ENCODE data around the gene RAB13.

Gene RAB13

GRCh38 chr1:153959454-153959853 lies 26.7 kb downstream of the RAB13 start:
- no peaks in the 10 kb centered on the region for H4K20me1 ChIP-seq (ENCODE audit: low read depth, low read length)
- H3K36me3 ChIP-seq (ENCODE audit: low read length): no peaks in the 10 kb centered on the region
- H3K4me2 ChIP-seq (ENCODE audit: low read depth, low read length, poor library complexity, severe bottlenecking): peak overlapping the region; percentile 48
- peaks cover 60% of the 10 kb centered on the region for H3K79me2 ChIP-seq (ENCODE audit: insufficient read depth, low read length)
- no peak overlapping the region for H2AFZ ChIP-seq (ENCODE audit: low read depth, low read length, severe bottlenecking)
- H3F3A ChIP-seq (ENCODE audit: insufficient read depth): peaks cover 25% of the 10 kb centered on the region
- TF ChIP-seq CTCF (IDR thresholded peaks at IDR 0.05; ENCODE audit: insufficient read depth, low read length, poor library complexity, severe bottlenecking): no peak
- TF ChIP-seq EZH2phosphoT487 (conservative IDR thresholded peaks at IDR 0.05; ENCODE audit: low read length): no peak
- H3K9me3 ChIP-seq (ENCODE audit: insufficient read depth, low read length): no peaks in the 10 kb centered on the region
- H3K4me3 ChIP-seq (ENCODE audit: insufficient read depth, low read length, poor library complexity, severe bottlenecking): no peak overlapping the region
- no peaks in the 10 kb centered on the region for H3K9me2 ChIP-seq (replicated peaks; ENCODE audit: insufficient read depth, low read length)
- H3K27me3 ChIP-seq (ENCODE audit: low read length): no peaks in the 10 kb centered on the region
- no peak overlapping the region for H3K9ac ChIP-seq (ENCODE audit: low read length)
- no peak overlapping the region for H3K27ac ChIP-seq (ENCODE audit: low read depth, low read length)

- no peak overlapping the region for H2AFZ ChIP-seq (ENCODE audit: low read depth, low read length, severe bottlenecking)
- H3K27ac ChIP-seq (ENCODE audit: low read depth, low read length): no peak overlapping the region
- no peaks in the 10 kb centered on the region for H3K9me3 ChIP-seq (ENCODE audit: insufficient read depth, low read length)
- H3K79me2 ChIP-seq (ENCODE audit: insufficient read depth, low read length): peaks cover 60% of the 10 kb centered on the region
- H4K20me1 ChIP-seq (ENCODE audit: low read depth, low read length): no peaks in the 10 kb centered on the region
- TF ChIP-seq EZH2phosphoT487 (conservative IDR thresholded peaks at IDR 0.05; ENCODE audit: low read length) (no peak), CTCF (IDR thresholded peaks at IDR 0.05; ENCODE audit: insufficient read depth, low read length, poor library complexity, severe bottlenecking) (no peak)
- H3K4me3 ChIP-seq (ENCODE audit: insufficient read depth, low read length, poor library complexity, severe bottlenecking): no peak overlapping the region
- H3K9me2 ChIP-seq (replicated peaks; ENCODE audit: insufficient read depth, low read length): no peaks in the 10 kb centered on the region
- no peaks in the 10 kb centered on the region for H3K27me3 ChIP-seq (ENCODE audit: low read length)
- H3K36me3 ChIP-seq (ENCODE audit: low read length): no peaks in the 10 kb centered on the region
- peak overlapping the region; percentile 48 for H3K4me2 ChIP-seq (ENCODE audit: low read depth, low read length, poor library complexity, severe bottlenecking)
- peak overlapping the region; percentile 87; the same call in 1 of the 2 replicates for H3K9ac ChIP-seq (ENCODE audit: low read length)
- H3F3A ChIP-seq (ENCODE audit: insufficient read depth): peaks cover 25% of the 10 kb centered on the region
Measured at GRCh38 chr1:153958961-153959260, 27.2 kb downstream of the RAB13 start.

- Histone ChIP-seq H3K36me3 (ENCODE audit: low read length) (no peaks in the 10 kb centered on the region), H4K20me1 (ENCODE audit: low read depth, low read length) (no peaks in the 10 kb centered on the region), H3K4me2 (ENCODE audit: low read depth, low read length, poor library complexity, severe bottlenecking) (peak within 1 kb of the TSS; percentile 91), H3K27me3 (ENCODE audit: low read length) (no peaks in the 10 kb centered on the region), H3K27ac (ENCODE audit: low read depth, low read length) (peak within 1 kb of the TSS; percentile 76), H3K9me2 (replicated peaks; ENCODE audit: insufficient read depth, low read length) (no peaks in the 10 kb centered on the region), H3K79me2 (ENCODE audit: insufficient read depth, low read length) (peaks cover 61% of the 10 kb centered on the region), H2AFZ (ENCODE audit: low read depth, low read length, severe bottlenecking) (no peak within 1 kb of the TSS), H3K9ac (ENCODE audit: low read length) (peak within 1 kb of the TSS; percentile 87), H3F3A (ENCODE audit: insufficient read depth) (peaks cover 25% of the 10 kb centered on the region), H3K4me3 (ENCODE audit: insufficient read depth, low read length, poor library complexity, severe bottlenecking) (peak within 1 kb of the TSS; percentile 75), H3K9me3 (ENCODE audit: insufficient read depth, low read length) (no peaks in the 10 kb centered on the region)
- no peak for TF ChIP-seq CTCF (IDR thresholded peaks at IDR 0.05; ENCODE audit: insufficient read depth, low read length, poor library complexity, severe bottlenecking)
- TF ChIP-seq EZH2phosphoT487 (conservative IDR thresholded peaks at IDR 0.05; ENCODE audit: low read length): no peak
Measured at GRCh38 chr1:153958111-153958960, 27.8 kb downstream of the RAB13 start, which contains the start of gene CRTC2. Gene CRTC2, minus strand, starts transcription at chr1:153958612. Its CDS starts 115 bp downstream, at chr1:153958497.
